K562 (cell line): Measurements from ENCODE around the gene KCTD1. TPM values are rescaled to one million over a fixed set of nuclear protein-coding genes. Genes with fewer than 3 reads are reported as not detected.

Experiments
- ATF2 ChIP-seq: sonication (generic); formaldehyde crosslinking; IDR thresholded peaks from 2 replicates; pipeline ENCODE4 v1.8.1; 2022; ENCODE audit warnings: missing genetic modification reagents
- DMBX1 ChIP-seq: fragments of 250-450 bp; sonication (Bioruptor Pico); IDR thresholded peaks from 2 replicates; pipeline ENCODE4 v1.8.0; 2022; ENCODE audit warnings: inconsistent platforms, mild to moderate bottlenecking, moderate library complexity, borderline replicate concordance
- GTF3C2 ChIP-seq: IDR thresholded peaks from 3 replicates; pipeline ENCODE4 v1.6.1; 2011; ENCODE audit warnings: borderline replicate concordance, mild to moderate bottlenecking, moderate library complexity; ENCODE audit not compliant: insufficient read length; ENCODE audit errors: extremely low read depth
- MAZ ChIP-seq, 2 experiments: fragments of 450-650 bp in 1 of 2; sonication (generic) in 1 of 2; formaldehyde crosslinking; IDR thresholded peaks in 1 of 2; conservative IDR thresholded peaks in 1 of 2; 2 replicates each; pipeline versions ENCODE4 v1.4.0 to v1.5.0; 2020; ENCODE audit warnings: mild to moderate bottlenecking in 1 of 2, missing genetic modification reagents in 1 of 2
- MCM3 ChIP-seq: fragments of 450-650 bp; IDR thresholded peaks from 2 replicates; pipeline ENCODE4 v1.6.1; 2016
- RNF2 ChIP-seq: sonication (generic); IDR thresholded peaks from 2 replicates; pipeline ENCODE4 v1.6.1; 2016
- SMARCE1 ChIP-seq: fragments of 450-650 bp; IDR thresholded peaks from 2 replicates; pipeline ENCODE4 v1.7.1; 2016; ENCODE audit warnings: mild to moderate bottlenecking
- TAL1 ChIP-seq: fragments of 450-650 bp; IDR thresholded peaks from 2 replicates; pipeline ENCODE4 v1.6.1; 2016; ENCODE audit warnings: mild to moderate bottlenecking
- ZNF124 ChIP-seq: sonication (generic); formaldehyde crosslinking; IDR thresholded peaks from 2 replicates; pipeline ENCODE4 v1.8.1; 2022; ENCODE audit warnings: missing genetic modification reagents
- ZNF143 ChIP-seq: sonication (generic); formaldehyde crosslinking; IDR thresholded peaks from 2 replicates; pipeline ENCODE4 v1.9.0; 2022; ENCODE audit warnings: mild to moderate bottlenecking, missing genetic modification reagents
- ZNF165 ChIP-seq: fragments of 250-450 bp; sonication (Bioruptor Pico); IDR thresholded peaks from 2 replicates; pipeline ENCODE4 v1.4.0; 2020; ENCODE audit warnings: borderline replicate concordance
- ZZZ3 ChIP-seq: fragments of 450-650 bp; IDR thresholded peaks from 2 replicates; pipeline ENCODE4 v1.6.1; 2016; ENCODE audit warnings: antibody characterized with exemption, mild to moderate bottlenecking, moderate library complexity
- polyA plus RNA-seq, 8 experiments: library from polyadenylated mRNA; depleted of rRNA in 4 of 8; stranded (reverse) in 5 of 8; unstranded in 3 of 8; fragments of >200 nt; fragmentation: Nextera tagmentation in 2 of 8; fragmentation: Illumina TruSeq in 1 of 8; extraction: Ambion mirVana in 2 of 8; extraction: Trizol in 1 of 8; gene quantifications; 2 replicates each; pipeline versions ENCODE4 v1.2.1 to v1.2.3, GENCODE V29; 2011 to 2014; ENCODE audit warnings: inconsistent platforms in 1 of 8, missing spikeins in 1 of 8
- total RNA-seq, 7 experiments: library from RNA; depleted of rRNA in 6 of 7; stranded (reverse); fragments of >200 nt in 6 of 7; fragmentation: Illumina TruSeq in 2 of 7; extraction: Trizol in 2 of 7; gene quantifications; 2 replicates each; pipeline versions ENCODE4 v1.2.1 to v1.2.3, GENCODE V29; 2011 to 2021; ENCODE audit warnings: low replicate concordance in 1 of 7
- TF ChIP-seq, protein P1 (sequence below): fragments of 450-650 bp; IDR thresholded peaks from 2 replicates; pipeline ENCODE4 v1.6.1; 2017; ENCODE audit warnings: antibody characterized with exemption, mild to moderate bottlenecking
- TF ChIP-seq, protein P2 (sequence below): fragments of 450-650 bp; IDR thresholded peaks from 2 replicates; pipeline ENCODE4 v1.7.1; 2018; ENCODE audit warnings: mild to moderate bottlenecking, low read depth; ENCODE audit not compliant: partially characterized antibody

The KCTD1 gene
- total and polyA plus RNA-seq, 9 of the 15 experiments (the other 6 are each of a cell fraction or from before 2014, with no cell fraction given): not detected

DNA sequence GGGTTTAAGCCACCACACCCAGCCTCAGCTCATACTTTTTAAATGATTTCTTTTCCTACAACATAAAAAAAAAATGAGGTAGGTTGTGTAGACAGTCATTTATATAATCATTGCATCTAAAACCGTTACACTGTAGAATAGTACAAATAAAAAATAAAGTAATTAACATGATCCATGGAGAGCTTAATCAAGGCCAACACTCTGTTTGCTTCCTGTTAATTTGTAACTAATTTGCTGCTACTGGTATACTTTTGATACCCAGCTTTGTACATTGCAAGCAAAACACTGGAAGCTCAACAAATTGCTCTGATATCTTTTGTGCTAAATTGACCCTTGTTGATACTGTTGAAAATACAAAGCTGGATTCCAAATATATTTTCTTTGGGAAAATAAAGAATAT, 20.2 kb upstream of the KCTD1 start (continued):
- TF ChIP-seq, protein P1, sequence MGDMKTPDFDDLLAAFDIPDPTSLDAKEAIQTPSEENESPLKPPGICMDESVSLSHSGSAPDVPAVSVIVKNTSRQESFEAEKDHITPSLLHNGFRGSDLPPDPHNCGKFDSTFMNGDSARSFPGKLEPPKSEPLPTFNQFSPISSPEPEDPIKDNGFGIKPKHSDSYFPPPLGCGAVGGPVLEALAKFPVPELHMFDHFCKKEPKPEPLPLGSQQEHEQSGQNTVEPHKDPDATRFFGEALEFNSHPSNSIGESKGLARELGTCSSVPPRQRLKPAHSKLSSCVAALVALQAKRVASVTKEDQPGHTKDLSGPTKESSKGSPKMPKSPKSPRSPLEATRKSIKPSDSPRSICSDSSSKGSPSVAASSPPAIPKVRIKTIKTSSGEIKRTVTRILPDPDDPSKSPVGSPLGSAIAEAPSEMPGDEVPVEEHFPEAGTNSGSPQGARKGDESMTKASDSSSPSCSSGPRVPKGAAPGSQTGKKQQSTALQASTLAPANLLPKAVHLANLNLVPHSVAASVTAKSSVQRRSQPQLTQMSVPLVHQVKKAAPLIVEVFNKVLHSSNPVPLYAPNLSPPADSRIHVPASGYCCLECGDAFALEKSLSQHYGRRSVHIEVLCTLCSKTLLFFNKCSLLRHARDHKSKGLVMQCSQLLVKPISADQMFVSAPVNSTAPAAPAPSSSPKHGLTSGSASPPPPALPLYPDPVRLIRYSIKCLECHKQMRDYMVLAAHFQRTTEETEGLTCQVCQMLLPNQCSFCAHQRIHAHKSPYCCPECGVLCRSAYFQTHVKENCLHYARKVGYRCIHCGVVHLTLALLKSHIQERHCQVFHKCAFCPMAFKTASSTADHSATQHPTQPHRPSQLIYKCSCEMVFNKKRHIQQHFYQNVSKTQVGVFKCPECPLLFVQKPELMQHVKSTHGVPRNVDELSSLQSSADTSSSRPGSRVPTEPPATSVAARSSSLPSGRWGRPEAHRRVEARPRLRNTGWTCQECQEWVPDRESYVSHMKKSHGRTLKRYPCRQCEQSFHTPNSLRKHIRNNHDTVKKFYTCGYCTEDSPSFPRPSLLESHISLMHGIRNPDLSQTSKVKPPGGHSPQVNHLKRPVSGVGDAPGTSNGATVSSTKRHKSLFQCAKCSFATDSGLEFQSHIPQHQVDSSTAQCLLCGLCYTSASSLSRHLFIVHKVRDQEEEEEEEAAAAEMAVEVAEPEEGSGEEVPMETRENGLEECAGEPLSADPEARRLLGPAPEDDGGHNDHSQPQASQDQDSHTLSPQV: no peak
- TF ChIP-seq ATF2 (CRISPR knock-in tag) (no peak), ZNF143 (CRISPR knock-in tag) (no peak), ZNF124 (no peak), MAZ (CRISPR knock-in tag; conservative IDR thresholded peaks at IDR 0.05 in 1 of 2, IDR thresholded peaks at IDR 0.05 in 1 of 2) (no peak), SMARCE1 (no peak), RNF2 (no peak), ZNF165 (no peak), TAL1 (no peak), MCM3 (no peak), GTF3C2 (no peak), ZZZ3 (no peak), DMBX1 (CRISPR knock-in tag) (no peak)
- TF ChIP-seq, protein P2, sequence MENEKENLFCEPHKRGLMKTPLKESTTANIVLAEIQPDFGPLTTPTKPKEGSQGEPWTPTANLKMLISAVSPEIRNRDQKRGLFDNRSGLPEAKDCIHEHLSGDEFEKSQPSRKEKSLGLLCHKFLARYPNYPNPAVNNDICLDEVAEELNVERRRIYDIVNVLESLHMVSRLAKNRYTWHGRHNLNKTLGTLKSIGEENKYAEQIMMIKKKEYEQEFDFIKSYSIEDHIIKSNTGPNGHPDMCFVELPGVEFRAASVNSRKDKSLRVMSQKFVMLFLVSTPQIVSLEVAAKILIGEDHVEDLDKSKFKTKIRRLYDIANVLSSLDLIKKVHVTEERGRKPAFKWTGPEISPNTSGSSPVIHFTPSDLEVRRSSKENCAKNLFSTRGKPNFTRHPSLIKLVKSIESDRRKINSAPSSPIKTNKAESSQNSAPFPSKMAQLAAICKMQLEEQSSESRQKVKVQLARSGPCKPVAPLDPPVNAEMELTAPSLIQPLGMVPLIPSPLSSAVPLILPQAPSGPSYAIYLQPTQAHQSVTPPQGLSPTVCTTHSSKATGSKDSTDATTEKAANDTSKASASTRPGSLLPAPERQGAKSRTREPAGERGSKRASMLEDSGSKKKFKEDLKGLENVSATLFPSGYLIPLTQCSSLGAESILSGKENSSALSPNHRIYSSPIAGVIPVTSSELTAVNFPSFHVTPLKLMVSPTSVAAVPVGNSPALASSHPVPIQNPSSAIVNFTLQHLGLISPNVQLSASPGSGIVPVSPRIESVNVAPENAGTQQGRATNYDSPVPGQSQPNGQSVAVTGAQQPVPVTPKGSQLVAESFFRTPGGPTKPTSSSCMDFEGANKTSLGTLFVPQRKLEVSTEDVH: no peak
